ENCODE data around the gene ACO1. TPM values are rescaled to one million over a fixed set of nuclear protein-coding genes. Genes with fewer than 3 reads are reported as not detected.

ACO1 gene
- total and polyA plus RNA-seq, 2 experiments from 2014 or later: 42.1 to 51.5 TPM

GRCh38 chr9:32463500-32464293, 79.3 kb downstream of the ACO1 start:
- H3K9me3 ChIP-seq (ENCODE audit: low read depth): no peaks in the 10 kb centered on the region
- no peak overlapping the region for H3K4me3 ChIP-seq
- H3K27ac ChIP-seq: no peak overlapping the region
- no peaks in the 10 kb centered on the region for H3K36me3 ChIP-seq
- no peaks in the 10 kb centered on the region for H3K27me3 ChIP-seq
- H3K4me1 ChIP-seq (ENCODE audit: low read depth): no peaks in the 10 kb centered on the region
- DNase-seq (ENCODE audit: low read depth in 1 of 2, low spot score in 1 of 2): no peak
- TF ChIP-seq CTCF (IDR thresholded peaks at IDR 0.05; ENCODE audit: low read depth, low read length): no peak

DNA sequence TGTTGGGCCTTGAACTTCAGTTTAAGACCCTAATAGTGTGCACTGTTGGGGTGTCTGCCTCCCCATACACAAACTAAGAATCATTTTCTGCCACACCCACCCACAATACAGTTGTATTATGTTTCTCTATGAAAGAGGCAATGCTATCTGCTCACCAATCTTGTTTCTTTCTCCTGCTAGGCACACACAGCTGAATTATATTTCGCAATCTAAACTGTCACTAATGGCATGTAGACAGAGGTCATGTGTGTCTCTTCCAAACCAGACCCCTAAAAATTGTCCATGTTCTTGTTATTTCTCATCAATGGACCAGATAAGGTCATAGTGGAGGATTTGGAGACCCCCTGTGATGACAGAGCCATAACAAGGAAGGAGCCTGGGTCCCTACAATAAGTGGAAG, 84.3 kb downstream of the ACO1 start:
- TF ChIP-seq CTCF (IDR thresholded peaks at IDR 0.05; ENCODE audit: low read depth, low read length): no peak
- DNase-seq (ENCODE audit: low read depth in 1 of 2, low spot score in 1 of 2): no peak
- no peak overlapping the region for H3K4me3 ChIP-seq
- no peaks in the 10 kb centered on the region for H3K4me1 ChIP-seq (ENCODE audit: low read depth)
- no peaks in the 10 kb centered on the region for H3K27me3 ChIP-seq
- H3K27ac ChIP-seq: no peak overlapping the region
- H3K36me3 ChIP-seq: no peaks in the 10 kb centered on the region
- no peaks in the 10 kb centered on the region for H3K9me3 ChIP-seq (ENCODE audit: low read depth)

- no peaks in the 10 kb centered on the region for H3K4me1 ChIP-seq (ENCODE audit: low read depth)
- no peaks in the 10 kb centered on the region for H3K27me3 ChIP-seq
- H3K4me3 ChIP-seq: no peak overlapping the region
- H3K27ac ChIP-seq: no peak overlapping the region
- no peaks in the 10 kb centered on the region for H3K36me3 ChIP-seq
- TF ChIP-seq CTCF (IDR thresholded peaks at IDR 0.05; ENCODE audit: low read depth, low read length): no peak
- no peaks in the 10 kb centered on the region for H3K9me3 ChIP-seq (ENCODE audit: low read depth)
- no peak for DNase-seq (ENCODE audit: low read depth in 1 of 2, low spot score in 1 of 2)
Observed at GRCh38 chr9:32472344-32472743, 87.9 kb downstream of the ACO1 start.

- Histone ChIP-seq H3K4me1 (ENCODE audit: low read depth) (no peaks in the 10 kb centered on the region), H3K27ac (no peak overlapping the region), H3K36me3 (peaks cover 12% of the 10 kb centered on the region), H3K4me3 (no peak overlapping the region), H3K9me3 (ENCODE audit: low read depth) (no peaks in the 10 kb centered on the region), H3K27me3 (no peaks in the 10 kb centered on the region)
- TF ChIP-seq CTCF (IDR thresholded peaks at IDR 0.05; ENCODE audit: low read depth, low read length): no peak
- DNase-seq (ENCODE audit: low read depth in 1 of 2, low spot score in 1 of 2): no peak
Observed at GRCh38 chr9:32483343-32483742, 98.9 kb downstream of the ACO1 start.

- Histone ChIP-seq H3K27ac (no peak overlapping the region), H3K9me3 (ENCODE audit: low read depth) (no peaks in the 10 kb centered on the region), H3K4me1 (ENCODE audit: low read depth) (no peaks in the 10 kb centered on the region), H3K4me3 (no peak overlapping the region), H3K27me3 (no peaks in the 10 kb centered on the region), H3K36me3 (peaks cover 12% of the 10 kb centered on the region)
- no peak for DNase-seq (ENCODE audit: low read depth in 1 of 2, low spot score in 1 of 2)
- no peak for TF ChIP-seq CTCF (IDR thresholded peaks at IDR 0.05; ENCODE audit: low read depth, low read length)
Observed at GRCh38 chr9:32486839-32487562, 102.6 kb downstream of the ACO1 start.
